Stimulated activated CD4-positive, alpha-beta T cell treated with anti-CD3 and anti-CD28 coated beads, Interleukin-2, amount 100 ng/mL, for 24 hours (primary cell): ENCODE results near the gene CRYM.
"Not testable (repeated sequence)": the region's sequence is repeated elsewhere in the genome, so short reads cannot be mapped to it uniquely, and the experiment has no call there.

ENCODE experiments used
- DNase-seq, 2 donors: peaks; one replicate each; pipeline ENCODE4 v3.0.0-alpha.2; 2020

The CRYM gene

GRCh38 chr16:21277927-21278706 lies at the start of gene CRYM:
Gene CRYM, minus strand, starts transcription at chr16:21278290. Its CDS starts 39 bp downstream, at chr16:21278251.
- peak; percentile 54 to 69 for DNase-seq

- no peak for DNase-seq
Observed at GRCh38 chr16:21327046-21327445, 49.0 kb upstream of the CRYM start.

GRCh38 chr16:21326459-21326858 lies 48.4 kb upstream of the CRYM start:
- no peak for DNase-seq

- DNase-seq = no peak
Observed at GRCh38 chr16:21324267-21324666, 46.2 kb upstream of the CRYM start.

GRCh38 chr16:21322251-21322650 lies 44.2 kb upstream of the CRYM start:
- DNase-seq = not testable (repeated sequence)

- DNase-seq = no peak
Observed at GRCh38 chr16:21321736-21322135, 43.6 kb upstream of the CRYM start.

- no peak for DNase-seq
Observed at GRCh38 chr16:21314339-21314738, 36.2 kb upstream of the CRYM start.

GRCh38 chr16:21312863-21313372 lies 34.8 kb upstream of the CRYM start:
- DNase-seq = not testable (repeated sequence)

- not testable (repeated sequence) for DNase-seq
Observed at GRCh38 chr16:21312046-21312445, 34.0 kb upstream of the CRYM start.

- not testable (repeated sequence) for DNase-seq
Observed at GRCh38 chr16:21306712-21307111, 28.6 kb upstream of the CRYM start.

GRCh38 chr16:21302898-21303528 lies 24.9 kb upstream of the CRYM start:
- DNase-seq = no peak

- DNase-seq = no peak
Observed at GRCh38 chr16:21302454-21302853, 24.4 kb upstream of the CRYM start.

- no peak for DNase-seq
Observed at GRCh38 chr16:21301895-21302291, 23.8 kb upstream of the CRYM start.

GRCh38 chr16:21301168-21301894 lies 23.2 kb upstream of the CRYM start:
- peak; percentile 36 to 68 for DNase-seq

GRCh38 chr16:21300309-21301167 lies 22.4 kb upstream of the CRYM start:
- peak; percentile 55 to 74 for DNase-seq

GRCh38 chr16:21289789-21290188 lies 11.7 kb upstream of the CRYM start:
- DNase-seq = not testable (repeated sequence)

GRCh38 chr16:21285314-21285713 lies 7.2 kb upstream of the CRYM start:
- DNase-seq = no peak

GRCh38 chr16:21284414-21284813 lies 6.3 kb upstream of the CRYM start:
- no peak for DNase-seq

GRCh38 chr16:21283521-21284289 lies 5.6 kb upstream of the CRYM start:
- DNase-seq = peak in 1 of 2 donors; percentile 18

- DNase-seq = no peak
Observed at GRCh38 chr16:21281698-21282389, 3.8 kb upstream of the CRYM start.

- DNase-seq = no peak
Observed at GRCh38 chr16:21279501-21279900, 1.4 kb upstream of the CRYM start.
